GM12873 (cell line): ENCODE measurements around the gene DCDC1.

Experiments
- TF ChIP-seq, protein P1 (sequence below): IDR thresholded peaks from 2 replicates; pipeline ENCODE4 v1.5.1; 2012; ENCODE audit warnings: low read depth, mild to moderate bottlenecking, moderate library complexity, low read length, control low read depth; ENCODE audit not compliant: insufficient read depth; ENCODE audit errors: missing control alignments

The DCDC1 gene

DNA sequence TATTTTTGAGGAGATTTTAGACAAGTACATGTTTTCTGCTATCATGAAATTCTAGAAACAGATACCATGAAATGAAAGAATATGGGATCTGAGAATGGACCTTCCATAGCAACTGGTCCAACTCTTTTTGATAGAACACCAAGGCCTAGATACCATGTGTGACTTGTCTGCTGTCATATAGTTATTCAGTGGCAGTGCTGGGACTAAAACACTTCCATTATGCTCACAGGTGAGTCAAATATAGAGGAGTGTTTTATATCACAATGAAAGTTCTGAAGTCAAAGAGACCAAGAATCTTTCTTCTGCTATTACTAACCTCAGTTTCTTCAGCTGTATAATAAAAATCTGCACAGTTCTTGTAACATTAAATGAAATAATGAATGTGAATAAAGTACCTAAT, 276.9 kb downstream of the DCDC1 start:
- TF ChIP-seq, protein P1, sequence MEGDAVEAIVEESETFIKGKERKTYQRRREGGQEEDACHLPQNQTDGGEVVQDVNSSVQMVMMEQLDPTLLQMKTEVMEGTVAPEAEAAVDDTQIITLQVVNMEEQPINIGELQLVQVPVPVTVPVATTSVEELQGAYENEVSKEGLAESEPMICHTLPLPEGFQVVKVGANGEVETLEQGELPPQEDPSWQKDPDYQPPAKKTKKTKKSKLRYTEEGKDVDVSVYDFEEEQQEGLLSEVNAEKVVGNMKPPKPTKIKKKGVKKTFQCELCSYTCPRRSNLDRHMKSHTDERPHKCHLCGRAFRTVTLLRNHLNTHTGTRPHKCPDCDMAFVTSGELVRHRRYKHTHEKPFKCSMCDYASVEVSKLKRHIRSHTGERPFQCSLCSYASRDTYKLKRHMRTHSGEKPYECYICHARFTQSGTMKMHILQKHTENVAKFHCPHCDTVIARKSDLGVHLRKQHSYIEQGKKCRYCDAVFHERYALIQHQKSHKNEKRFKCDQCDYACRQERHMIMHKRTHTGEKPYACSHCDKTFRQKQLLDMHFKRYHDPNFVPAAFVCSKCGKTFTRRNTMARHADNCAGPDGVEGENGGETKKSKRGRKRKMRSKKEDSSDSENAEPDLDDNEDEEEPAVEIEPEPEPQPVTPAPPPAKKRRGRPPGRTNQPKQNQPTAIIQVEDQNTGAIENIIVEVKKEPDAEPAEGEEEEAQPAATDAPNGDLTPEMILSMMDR = no peak

DNA sequence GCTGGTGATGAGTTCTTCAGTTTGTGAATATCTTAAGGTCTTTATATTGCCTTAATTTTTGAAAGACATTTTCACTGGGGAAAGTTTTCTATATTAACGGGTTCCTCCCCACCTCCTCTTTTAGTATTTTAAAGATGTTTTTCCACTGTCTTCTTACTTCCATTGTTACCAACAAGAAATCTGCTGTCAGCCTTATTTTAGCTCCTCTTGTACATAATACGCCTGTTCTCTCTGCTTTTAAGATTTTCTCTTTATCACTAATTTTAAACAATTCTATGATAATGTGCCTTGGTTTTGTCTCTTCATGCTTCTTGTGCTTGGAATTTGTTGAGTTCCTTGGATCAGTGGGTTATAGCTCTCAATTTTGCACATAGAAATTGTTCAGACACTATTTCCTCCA, 280.4 kb downstream of the DCDC1 start:
- TF ChIP-seq, protein P1 = no peak

DNA sequence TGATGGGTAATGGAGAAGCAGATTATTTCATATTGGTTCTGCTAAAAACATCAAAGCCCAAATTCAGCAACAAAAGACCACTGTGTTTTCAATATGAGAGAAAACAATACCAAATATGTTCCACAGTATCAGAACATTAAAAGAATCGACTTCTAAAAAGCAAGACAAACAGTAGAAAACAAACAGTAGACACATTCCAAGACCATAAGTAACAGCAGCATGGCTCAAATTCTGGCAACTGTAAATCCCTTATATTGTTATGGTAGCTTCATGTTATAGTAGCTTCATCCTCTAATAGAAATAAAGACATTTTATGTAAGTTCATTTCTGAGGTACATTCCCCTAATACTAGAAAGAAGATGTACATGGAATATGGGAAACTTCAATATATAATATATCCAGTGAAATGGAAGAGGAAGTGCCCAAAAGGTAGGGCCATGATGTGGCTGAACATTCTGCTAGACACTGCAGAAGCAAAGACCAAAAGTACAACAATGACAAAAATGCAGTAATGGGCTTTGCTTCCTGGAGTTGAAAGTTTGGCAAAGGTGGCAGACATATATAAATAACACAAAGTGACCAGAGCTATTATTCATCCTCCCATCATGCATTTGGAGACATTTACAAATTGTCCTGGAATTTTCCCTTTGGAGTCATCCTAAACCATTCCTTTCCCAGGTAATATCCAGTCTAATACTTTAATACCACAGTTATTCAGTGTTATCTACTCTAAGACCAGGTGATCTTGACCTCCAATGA, 299.9 kb downstream of the DCDC1 start:
- TF ChIP-seq, protein P1 = no peak

DNA sequence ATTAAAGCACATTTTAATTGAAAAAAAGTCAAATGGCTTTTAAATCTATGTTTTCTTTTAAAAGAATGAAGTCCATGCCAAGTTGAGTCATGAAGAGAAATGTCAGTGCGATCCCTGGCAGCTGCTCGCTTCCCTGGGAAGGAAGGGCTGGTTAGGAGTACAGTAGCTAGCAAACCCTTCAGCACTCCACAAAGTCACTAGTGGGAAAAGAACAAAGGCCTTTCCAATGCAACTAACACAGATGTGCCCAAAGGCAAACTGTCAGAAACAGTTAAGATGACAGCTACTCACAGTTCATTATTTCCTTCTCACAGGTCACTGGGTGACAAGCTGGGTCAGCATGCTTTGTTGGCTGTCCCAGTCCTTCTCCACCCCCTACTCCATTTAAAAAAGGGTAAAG, 308.7 kb downstream of the DCDC1 start:
- TF ChIP-seq, protein P1 = no peak

DNA sequence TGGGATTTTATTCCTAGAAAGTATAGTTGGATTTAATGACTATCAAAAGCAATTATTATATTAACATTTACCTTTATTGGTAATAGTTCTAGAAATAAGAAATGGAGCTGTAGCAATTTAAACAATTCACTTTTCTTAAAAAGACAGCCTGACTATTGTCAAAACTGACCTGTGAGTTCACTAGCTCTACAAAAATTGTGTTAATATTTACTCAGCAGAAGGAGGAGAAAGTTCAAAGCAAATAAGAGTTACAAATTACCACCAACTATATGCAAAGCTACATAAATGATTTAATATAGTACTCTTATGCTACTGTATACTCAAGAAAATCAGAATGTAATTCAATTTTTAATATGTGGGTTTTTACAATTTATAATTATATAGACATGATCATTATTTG, 310.0 kb downstream of the DCDC1 start:
- TF ChIP-seq, protein P1 = no peak

DNA sequence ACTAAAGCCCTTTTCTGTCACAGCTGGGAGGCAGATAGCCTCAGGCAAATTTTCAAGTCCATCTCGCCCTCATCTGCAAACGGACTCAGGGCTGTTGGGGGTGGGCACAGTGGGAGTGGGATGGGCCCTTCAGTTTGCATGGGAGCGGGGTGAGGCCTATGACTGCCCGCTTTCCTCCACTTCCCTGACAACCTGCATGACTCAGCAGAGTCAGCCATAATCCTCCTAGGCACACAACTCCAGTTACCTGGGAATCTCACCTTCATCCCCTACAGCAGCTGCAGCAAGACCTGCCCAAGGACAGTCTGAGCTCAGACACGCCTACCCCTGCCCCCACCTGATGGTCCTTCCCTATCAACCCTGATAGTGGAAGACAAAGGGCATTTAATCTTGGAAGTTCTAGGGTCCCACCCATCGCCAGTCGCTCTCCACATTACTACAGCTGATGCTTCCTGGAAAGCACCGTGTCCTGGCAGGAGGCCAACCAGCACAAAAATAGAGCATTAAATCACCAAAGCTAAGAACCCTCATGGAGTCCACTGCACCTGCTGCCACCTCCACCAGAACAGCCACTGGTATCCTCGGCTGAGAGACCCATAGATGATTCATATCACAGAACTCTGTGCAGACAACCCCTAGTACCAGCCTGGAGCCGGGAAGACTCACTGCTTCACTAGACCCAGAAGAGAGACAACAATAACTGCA, 319.3 kb downstream of the DCDC1 start:
- TF ChIP-seq, protein P1 = no peak

DNA sequence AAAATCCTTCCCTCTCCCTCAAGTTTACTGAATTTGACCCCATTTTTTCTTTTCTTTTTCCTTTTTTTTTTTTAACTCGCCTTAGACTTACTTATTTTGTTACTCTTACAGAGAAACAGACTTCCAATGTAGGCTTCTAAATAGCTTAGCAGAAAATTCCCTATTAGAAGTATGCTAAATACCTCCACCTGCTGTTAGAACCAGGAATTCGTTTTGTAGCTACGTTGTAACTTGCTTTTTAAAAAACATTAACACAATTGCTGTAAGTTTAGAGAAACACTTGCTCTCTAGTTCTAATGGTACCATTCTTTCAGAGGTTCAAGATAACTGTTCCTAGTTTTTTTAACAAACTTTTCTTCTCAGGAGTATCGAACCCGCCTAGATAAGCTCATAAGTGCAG, 324.2 kb downstream of the DCDC1 start:
- TF ChIP-seq, protein P1 = no peak
